Endometrial microvascular endothelial cells (primary cell): ENCODE results near the gene CPSF4. TPM values are rescaled to one million over a fixed set of nuclear protein-coding genes. Genes with fewer than 3 reads are reported as not detected.

Source experiments
- in situ Hi-C: cut with HindIII; loops from 2 replicates; pipeline ENCODE4 v1.10.0; 2017; ENCODE audit warnings: low sequenced_read_pairs, low pct_unique_long_range_greater_than_20kb; ENCODE audit errors: inconsistent ontology term
- total RNA-seq: library from RNA; depleted of rRNA; stranded (reverse); fragments of >200 nt; gene quantifications from one replicate; pipeline ENCODE4 v1.2.3, GENCODE V29; 2015; ENCODE audit errors: inconsistent ontology term

Gene CPSF4
- total RNA-seq, 1 donor from 2014 or later = 25.1 TPM

DNA sequence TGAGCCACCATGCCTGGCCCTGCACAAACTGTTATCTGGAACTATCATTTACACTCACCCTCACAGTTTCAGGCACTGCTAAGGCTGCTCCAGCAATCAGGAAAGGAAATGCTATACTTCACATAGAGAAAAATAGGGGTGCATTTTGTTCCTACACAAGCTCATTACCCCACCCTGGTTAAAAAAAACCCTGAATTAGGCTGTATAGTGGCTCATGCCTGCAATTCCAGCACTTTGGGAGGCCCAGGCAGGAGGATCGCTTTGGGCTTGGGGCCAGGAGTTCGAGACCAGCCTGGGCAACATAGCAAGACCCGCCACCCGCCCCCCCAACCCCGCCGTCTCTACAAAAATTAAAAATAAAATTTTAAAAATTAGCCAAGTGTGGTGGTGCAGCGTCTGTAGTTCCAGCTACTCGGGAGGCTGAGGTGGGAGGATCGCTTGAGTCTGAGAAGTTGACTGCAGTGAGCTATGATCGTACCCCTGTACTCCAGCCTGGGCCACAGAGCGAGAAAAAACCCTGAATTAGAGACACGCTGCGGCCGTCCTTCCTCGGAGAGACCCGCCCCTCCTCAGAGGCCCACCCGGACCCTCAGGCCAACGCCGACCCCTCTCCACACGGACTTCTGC is 684 bp upstream of the CPSF4 start:
- in situ Hi-C loops = no loop called here

GRCh38 chr7:99440195-99440594 is 1.5 kb downstream of the CPSF4 start:
- in situ Hi-C loops = no loop called here

DNA sequence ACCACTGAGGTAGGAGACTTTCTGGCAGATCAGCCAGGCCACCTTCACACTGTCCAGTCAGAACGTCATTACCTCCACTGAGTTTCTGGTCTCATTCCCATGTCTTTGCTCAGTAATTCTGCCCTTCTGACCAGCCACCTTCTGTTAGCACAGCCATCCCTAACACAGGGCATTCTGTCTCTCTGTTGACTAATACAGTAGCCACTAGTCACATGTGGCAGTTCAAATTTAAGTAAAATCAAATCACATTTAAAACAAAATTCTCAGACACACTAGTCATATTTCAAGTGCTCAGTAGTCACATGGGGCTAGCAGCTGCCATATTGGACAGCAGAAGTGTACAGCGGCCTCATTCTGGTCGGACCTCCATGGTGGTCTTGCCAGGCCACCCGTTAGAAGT is 7.4 kb downstream of the CPSF4 start:
- in situ Hi-C loops = no loop called here

- in situ Hi-C loops = no loop called here
Measured at GRCh38 chr7:99447943-99448342, 9.2 kb downstream of the CPSF4 start.

DNA sequence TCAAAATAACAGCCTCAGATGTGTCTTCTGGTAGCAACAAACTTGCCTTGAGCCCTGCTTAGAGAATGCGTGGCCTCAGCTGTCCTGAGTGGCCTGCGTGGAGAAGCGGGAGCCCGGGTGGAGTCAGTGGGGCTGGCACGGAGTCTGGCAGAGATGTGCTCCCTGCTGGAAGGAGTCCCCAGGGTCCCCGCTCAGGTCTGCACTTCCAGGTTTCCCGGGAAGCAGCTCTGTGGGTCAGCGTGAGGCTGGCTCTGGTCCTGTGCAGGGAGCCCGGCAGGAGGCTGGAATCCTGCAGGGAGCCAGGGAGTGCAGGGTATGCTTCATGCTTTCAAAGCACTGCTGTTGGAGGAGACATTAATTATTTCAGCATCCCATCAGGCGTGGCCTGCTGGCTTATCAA is 10.1 kb downstream of the CPSF4 start:
- in situ Hi-C loops = no loop called here

DNA sequence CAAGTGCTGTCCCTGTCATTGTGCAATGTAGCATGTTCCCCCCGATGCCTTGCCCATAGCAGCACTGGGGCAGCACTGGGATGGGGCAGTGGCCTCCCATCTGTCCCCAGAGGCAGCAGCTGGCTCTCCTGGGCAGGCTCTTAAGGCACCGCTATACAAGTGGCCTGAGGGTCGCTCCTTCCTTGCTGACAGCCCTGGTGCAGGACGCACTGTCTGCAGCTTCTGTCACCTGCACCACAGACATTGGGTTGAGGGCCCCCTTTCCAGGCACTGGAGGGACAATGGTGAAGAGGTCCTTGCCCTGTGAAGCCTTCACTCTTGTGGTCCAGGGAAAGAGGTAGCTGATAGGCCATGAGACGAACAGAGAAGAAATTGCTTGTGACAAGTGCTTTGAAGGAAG is 10.6 kb downstream of the CPSF4 start:
- in situ Hi-C loops = no loop called here

GRCh38 chr7:99451936-99452335 is 13.2 kb downstream of the CPSF4 start:
- in situ Hi-C loops = no loop called here

GRCh38 chr7:99452541-99452940 is 13.8 kb downstream of the CPSF4 start:
- in situ Hi-C loops = no loop called here

GRCh38 chr7:99453105-99453504 is 14.4 kb downstream of the CPSF4 start:
- in situ Hi-C loops = no loop called here

DNA sequence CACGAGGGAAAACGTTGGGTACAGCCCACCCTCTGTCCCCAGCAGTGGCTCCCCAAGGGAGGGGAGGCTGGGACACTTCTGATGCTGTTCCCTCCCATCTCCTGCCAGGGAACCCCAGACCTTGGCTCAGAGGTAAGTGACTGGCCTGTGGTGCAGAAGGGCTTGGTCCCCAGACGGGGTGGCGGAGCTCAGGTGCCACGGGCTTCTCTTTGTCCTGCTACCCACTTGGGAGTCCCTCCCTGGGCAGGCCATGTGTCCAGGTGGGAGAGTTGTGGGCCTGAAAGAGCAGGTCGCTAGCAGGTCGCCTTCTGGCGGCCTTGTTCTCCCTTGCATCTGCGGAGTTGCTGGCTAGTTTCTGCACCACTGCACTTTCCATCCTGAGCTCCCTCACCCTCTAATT is 17.1 kb downstream of the CPSF4 start:
- in situ Hi-C loops = no loop called here

DNA sequence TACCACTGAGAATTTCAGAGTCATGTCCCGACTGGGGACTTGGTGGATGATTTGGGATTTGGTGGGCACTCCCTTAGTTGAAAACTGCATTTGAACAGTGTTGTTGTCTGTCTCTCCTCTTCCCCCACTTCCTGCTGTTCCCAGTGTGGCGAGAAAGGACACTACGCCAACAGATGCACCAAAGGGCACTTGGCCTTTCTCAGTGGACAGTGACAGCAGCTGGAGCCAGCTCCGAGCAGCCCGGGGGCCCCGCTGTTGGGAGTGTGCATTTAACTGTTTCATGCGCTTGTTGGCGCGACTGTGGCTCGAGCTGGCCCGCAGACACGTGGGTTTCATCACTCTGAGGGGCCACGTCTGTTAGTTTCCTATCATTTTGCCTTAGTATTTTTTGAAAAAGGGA is 17.5 kb downstream of the CPSF4 start:
- in situ Hi-C loops = no loop called here

DNA sequence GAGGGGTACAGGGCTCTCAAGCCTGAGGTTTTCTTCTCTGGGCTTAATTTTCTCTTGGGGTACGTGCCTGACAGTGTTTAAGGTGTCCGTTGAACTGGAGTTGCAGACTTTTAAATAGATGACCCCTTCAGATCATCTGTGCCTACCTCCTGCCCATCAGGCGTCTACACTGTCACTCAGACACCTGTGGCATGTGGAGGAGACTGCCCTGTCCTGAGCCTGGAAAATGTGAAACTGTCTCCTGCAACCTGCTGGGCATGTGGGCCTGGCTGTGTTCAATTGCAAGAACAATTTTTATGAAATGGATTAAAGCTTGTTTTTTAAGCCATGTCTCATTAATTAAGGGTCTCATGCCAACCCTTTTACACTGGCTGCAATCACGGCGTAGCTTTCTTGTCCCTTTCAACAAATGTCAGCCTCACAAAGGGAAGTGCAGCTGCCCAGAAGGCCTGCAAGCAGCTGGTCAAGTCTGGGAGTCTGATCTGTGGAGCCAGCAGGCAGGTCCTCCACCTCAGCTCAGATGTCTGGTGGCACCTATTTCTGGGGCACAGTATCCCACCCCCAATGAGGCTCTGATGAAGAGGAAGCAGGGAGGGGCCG is 18.4 kb downstream of the CPSF4 start:
- in situ Hi-C loops = no loop called here

GRCh38 chr7:99457650-99458493 is 19.1 kb downstream of the CPSF4 start:
- in situ Hi-C loops = no loop called here

GRCh38 chr7:99459087-99459486 is 20.3 kb downstream of the CPSF4 start:
- in situ Hi-C loops = no loop called here

DNA sequence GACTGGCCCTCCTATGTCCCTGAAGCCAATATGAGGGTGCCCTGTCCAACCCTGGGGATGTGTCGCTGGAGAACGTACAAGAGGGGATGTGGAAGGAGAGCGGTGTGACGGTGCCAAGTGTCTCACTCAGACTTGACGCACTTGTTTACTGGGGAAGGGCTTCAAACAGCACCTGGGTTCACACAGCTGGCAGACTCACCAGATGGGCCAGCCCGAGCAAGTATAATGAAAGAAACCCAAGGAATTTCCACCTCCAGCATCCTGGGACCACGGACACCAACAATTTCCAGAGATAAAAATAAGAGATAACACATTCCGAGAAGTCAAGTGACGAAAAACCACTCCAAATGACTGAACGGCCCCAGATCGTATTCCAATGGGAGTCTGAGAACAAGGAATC is 21.9 kb downstream of the CPSF4 start:
- in situ Hi-C loops = no loop called here

DNA sequence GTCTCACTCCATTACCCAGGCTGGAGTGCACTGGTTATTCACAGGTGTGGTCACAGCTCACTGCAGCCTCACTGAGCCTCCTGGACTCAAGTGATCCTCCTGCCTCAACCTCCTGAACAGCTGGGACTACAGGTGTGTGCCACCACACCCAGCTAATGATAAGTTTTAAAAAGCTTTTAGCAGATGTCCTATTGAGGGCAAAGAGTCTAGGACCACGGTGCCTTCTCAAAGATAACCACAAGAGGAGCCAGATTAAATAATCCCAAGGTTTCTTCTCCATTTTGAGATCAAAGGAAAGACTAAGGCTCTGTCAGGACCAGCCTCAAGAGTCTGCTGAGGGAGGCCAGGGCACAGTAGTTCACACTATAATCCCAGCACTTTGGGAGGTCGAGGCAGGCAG is 22.5 kb downstream of the CPSF4 start:
- in situ Hi-C loops = no loop called here

GRCh38 chr7:99465421-99465768 is 26.7 kb downstream of the CPSF4 start:
- in situ Hi-C loops = no loop called here

DNA sequence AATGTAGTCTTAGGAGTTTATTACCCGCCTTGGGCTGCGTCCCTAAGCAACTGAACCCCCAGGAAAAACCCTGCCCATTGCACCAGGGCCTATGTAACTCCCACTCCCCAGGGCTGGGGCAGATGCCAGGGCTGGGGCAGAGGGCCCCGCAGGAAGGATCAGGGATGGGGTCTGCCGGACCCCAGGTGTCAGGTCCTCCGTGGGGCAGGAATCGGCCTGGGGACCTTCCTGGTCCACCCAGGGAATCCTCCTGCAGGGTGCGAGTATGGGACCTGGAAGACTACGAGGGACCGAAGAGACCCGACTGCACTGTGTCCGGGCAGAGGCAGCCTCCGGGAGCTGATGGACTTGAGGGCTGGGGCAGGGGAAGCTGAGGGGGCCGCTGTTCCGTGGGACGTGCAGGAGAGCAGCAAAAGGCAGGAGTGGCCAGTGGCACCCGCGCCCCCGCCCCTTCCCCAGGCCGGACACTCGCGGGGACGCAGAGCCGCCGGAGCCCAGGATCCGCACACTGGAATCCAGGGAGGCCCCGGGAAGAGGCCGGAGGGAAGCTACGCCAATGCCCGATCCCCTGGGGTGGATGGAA is 29.7 kb downstream of the CPSF4 start:
- in situ Hi-C loops = no loop called here

DNA sequence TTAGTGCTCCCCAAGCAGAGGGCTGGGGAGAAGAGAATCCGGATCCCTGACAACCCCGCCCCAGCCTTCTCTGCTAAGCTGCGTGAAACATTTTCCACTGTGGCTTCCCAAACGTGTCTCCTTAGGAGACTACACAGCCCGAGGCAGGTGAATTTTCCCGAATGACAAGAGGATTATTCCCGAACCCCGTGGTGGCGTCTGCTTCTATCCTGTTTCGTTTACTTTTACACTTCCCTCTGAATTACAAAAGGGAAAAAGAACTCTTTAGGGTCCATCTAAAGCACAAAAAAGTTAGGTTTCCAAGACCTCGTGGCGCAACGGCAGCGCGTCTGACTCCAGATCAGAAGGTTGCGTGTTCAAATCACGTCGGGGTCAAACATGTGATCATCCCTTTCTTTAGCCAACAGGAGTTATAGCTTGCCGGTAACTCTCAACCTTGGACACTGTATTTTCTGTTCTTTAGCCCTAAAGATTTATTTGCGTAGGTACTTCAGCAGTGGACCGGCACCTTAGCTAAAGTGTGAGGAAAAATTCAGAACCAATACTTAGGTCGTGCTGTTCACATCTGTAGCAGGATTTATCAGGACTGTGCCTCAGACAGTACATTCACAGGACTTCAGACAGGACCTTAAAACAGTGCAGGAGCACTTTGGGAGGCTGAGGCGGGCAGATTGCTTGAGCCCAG is 30.8 kb downstream of the CPSF4 start:
- in situ Hi-C loops = no loop called here
